H9 (cell line): Measurements from ENCODE around the gene TMED3. TPM values are rescaled to one million over a fixed set of nuclear protein-coding genes. Genes with fewer than 3 reads are reported as not detected.

Source experiments
- DNase-seq: peaks from one replicate; pipeline ENCODE4 v3.0.0-alpha.2; 2017
- H2AFZ ChIP-seq: one replicate; pipeline ENCODE4 v1.6.1; 2013; ENCODE audit warnings: mild to moderate bottlenecking, low read length, control low read depth, moderate library complexity
- H2AK5ac ChIP-seq: 2 replicates; pipeline ENCODE4 v1.6.1; 2013; ENCODE audit warnings: low read length, control low read depth, mixed read lengths; ENCODE audit not compliant: insufficient read length
- H2BK120ac ChIP-seq: one replicate; pipeline ENCODE4 v1.6.1; 2013; ENCODE audit warnings: low read depth, mild to moderate bottlenecking, low read length, control low read depth, inconsistent platforms; ENCODE audit not compliant: poor library complexity, severe bottlenecking
- H2BK12ac ChIP-seq: 2 replicates; pipeline ENCODE4 v1.6.1; 2013; ENCODE audit warnings: low read length, control low read depth, mixed read lengths, low read depth; ENCODE audit not compliant: insufficient read length
- H2BK15ac ChIP-seq: 2 replicates; pipeline ENCODE4 v1.6.1; 2013; ENCODE audit warnings: low read depth, low read length, control low read depth
- H2BK20ac ChIP-seq: one replicate; pipeline ENCODE4 v1.6.1; 2013; ENCODE audit warnings: low read depth, mild to moderate bottlenecking, low read length, control low read depth, inconsistent platforms; ENCODE audit not compliant: poor library complexity, severe bottlenecking
- H2BK5ac ChIP-seq: 2 replicates; pipeline ENCODE4 v1.6.1; 2013; ENCODE audit warnings: low read length, control low read depth, mixed read lengths; ENCODE audit not compliant: insufficient read length
- H3K14ac ChIP-seq: 2 replicates; pipeline ENCODE4 v1.6.1; 2013; ENCODE audit warnings: low read length, control low read depth; ENCODE audit not compliant: insufficient read depth
- H3K18ac ChIP-seq: 2 replicates; pipeline ENCODE4 v1.6.1; 2013; ENCODE audit warnings: low read depth, mild to moderate bottlenecking, mixed read lengths, low read length, control low read depth; ENCODE audit not compliant: insufficient read length
- H3K23ac ChIP-seq: 2 replicates; pipeline ENCODE4 v1.6.1; 2013; ENCODE audit warnings: low read length, control low read depth, mixed read lengths, low read depth; ENCODE audit not compliant: insufficient read length
- H3K23me2 ChIP-seq: 2 replicates; pipeline ENCODE4 v1.6.1; 2013; ENCODE audit warnings: low read depth, mild to moderate bottlenecking, mixed read lengths, low read length, control low read depth; ENCODE audit not compliant: insufficient read length, poor library complexity, severe bottlenecking
- H3K27ac ChIP-seq: 2 replicates; pipeline ENCODE4 v1.5.1; 2013; ENCODE audit warnings: low read length, control low read depth, mixed read lengths, low read depth; ENCODE audit not compliant: insufficient read length
- H3K27me3 ChIP-seq: 2 replicates; pipeline ENCODE4 v1.6.1; 2013; ENCODE audit warnings: low read length, control low read depth, inconsistent platforms; ENCODE audit not compliant: insufficient read depth
- H3K4ac ChIP-seq: 2 replicates; pipeline ENCODE4 v1.6.1; 2013; ENCODE audit warnings: low read depth, mild to moderate bottlenecking, control low read depth, inconsistent platforms, low read length, moderate library complexity
- H3K4me1 ChIP-seq: 2 replicates; pipeline ENCODE4 v1.6.1; 2013; ENCODE audit warnings: low read length, control low read depth, inconsistent platforms; ENCODE audit not compliant: insufficient read depth
- H3K4me2 ChIP-seq: 2 replicates; pipeline ENCODE4 v1.6.1; 2013; ENCODE audit warnings: low read length, control low read depth, mixed read lengths; ENCODE audit not compliant: insufficient read length, insufficient read depth
- H3K56ac ChIP-seq: 2 replicates; pipeline ENCODE4 v1.6.1; 2013; ENCODE audit warnings: low read depth, mild to moderate bottlenecking, mixed read lengths, low read length, control low read depth; ENCODE audit not compliant: insufficient read length
- H3K79me1 ChIP-seq: 2 replicates; pipeline ENCODE4 v1.6.1; 2013; ENCODE audit warnings: low read depth, mild to moderate bottlenecking, moderate library complexity, low read length, control low read depth, inconsistent platforms; ENCODE audit not compliant: insufficient read depth, poor library complexity, severe bottlenecking
- H3K79me2 ChIP-seq: 2 replicates; pipeline ENCODE4 v1.6.1; 2013; ENCODE audit warnings: low read length, control low read depth, inconsistent platforms; ENCODE audit not compliant: insufficient read depth
- H3K9ac ChIP-seq: 2 replicates; pipeline ENCODE4 v1.6.1; 2013; ENCODE audit warnings: low read length, control low read depth, mixed read lengths; ENCODE audit not compliant: insufficient read length; ENCODE audit errors: extremely low read depth
- H3K9me3 ChIP-seq: one replicate; pipeline ENCODE4 v1.6.1; 2013; ENCODE audit warnings: low read depth, low read length, inconsistent platforms; ENCODE audit not compliant: control insufficient read depth
- H3T11ph ChIP-seq: one replicate; pipeline ENCODE4 v1.6.1; 2013; ENCODE audit warnings: mild to moderate bottlenecking, low read length, control low read depth, inconsistent platforms
- H4K20me1 ChIP-seq: one replicate; pipeline ENCODE4 v1.6.1; 2013; ENCODE audit not compliant: control insufficient read depth, insufficient read length, insufficient read depth
- H4K5ac ChIP-seq: 2 replicates; pipeline ENCODE4 v1.6.1; 2013; ENCODE audit warnings: low read depth, mild to moderate bottlenecking, mixed read lengths, low read length, control low read depth; ENCODE audit not compliant: insufficient read length
- H4K8ac ChIP-seq: replicated peaks from 2 replicates; pipeline ENCODE4 v1.6.1; 2013; ENCODE audit warnings: low read length, control low read depth, mixed read lengths, low read depth; ENCODE audit not compliant: insufficient read length
- H4K91ac ChIP-seq: 2 replicates; pipeline ENCODE4 v1.6.1; 2013; ENCODE audit warnings: low read depth, mild to moderate bottlenecking, moderate library complexity, mixed read lengths, low read length, control low read depth; ENCODE audit not compliant: insufficient read length
- H3K27ac Mint-ChIP-seq, 3 experiments: 2 replicates in 2 of 3; 3 replicates in 1 of 3; pipeline ENCODE4 v1.8.0; 2020 to 2021; ENCODE audit warnings: mixed read lengths in 3 of 3, mild to moderate bottlenecking in 1 of 3, moderate library complexity in 1 of 3
- H3K27me3 Mint-ChIP-seq: 2 replicates; pipeline ENCODE4 v1.8.0; 2021; ENCODE audit warnings: low read depth, mild to moderate bottlenecking, moderate library complexity, mixed read lengths
- H3K36me3 Mint-ChIP-seq, 3 experiments: 2 replicates in 2 of 3; 3 replicates in 1 of 3; pipeline ENCODE4 v1.8.0; 2020 to 2021; ENCODE audit warnings: low read depth in 3 of 3, mixed read lengths in 3 of 3; ENCODE audit not compliant: insufficient read depth in 1 of 3
- H3K4me1 Mint-ChIP-seq, 2 experiments: 2 replicates each; pipeline ENCODE4 v1.8.0; 2020; ENCODE audit warnings: mixed read lengths in 2 of 2
- H3K4me3 Mint-ChIP-seq, 2 experiments: 2 replicates in 1 of 2; 3 replicates in 1 of 2; pipeline ENCODE4 v1.8.0; 2020 to 2021; ENCODE audit warnings: mild to moderate bottlenecking in 2 of 2, mixed read lengths in 2 of 2, moderate library complexity in 1 of 2
- H3K9me3 Mint-ChIP-seq, 2 experiments: 2 replicates in 1 of 2; 3 replicates in 1 of 2; pipeline ENCODE4 v1.8.0; 2020; ENCODE audit warnings: mild to moderate bottlenecking in 2 of 2, mixed read lengths in 2 of 2, moderate library complexity in 1 of 2
- CTCF ChIP-seq: fragments of 200-600 bp; sonication (generic); conservative IDR thresholded peaks from 3 replicates; pipeline ENCODE4 v1.8.0; 2021; ENCODE audit warnings: antibody characterized with exemption, mild to moderate bottlenecking
- WGBS: extraction: QIAGEN DNeasy Blood & Tissue Kit; methylation state at CpG from one replicate; pipeline ENCODE4 v1.1.7; 2013; ENCODE audit warnings: missing lambda C conversion rate, low lambda C conversion rate, mixed read lengths; ENCODE audit not compliant: insufficient read length; ENCODE audit errors: extremely low coverage; 5-methylcytosine and 5-hydroxymethylcytosine counted together
- total RNA-seq: library from RNA; stranded (reverse); gene quantifications from 2 replicates; pipeline ENCODE4 v1.2.1, GENCODE V29; 2021

The TMED3 gene
- total RNA-seq, 1 experiment from 2014 or later = 46.4 TPM

GRCh38 chr15:79364571-79365240 lies 53.8 kb downstream of the TMED3 start:
- Histone ChIP-seq H3K27me3 (no peaks in the 10 kb centered on the region), H4K8ac (no peak overlapping the region), H3K9ac (no peak overlapping the region), H2AFZ (no peak overlapping the region), H3K79me2 (no peaks in the 10 kb centered on the region), H3K79me1 (no peaks in the 10 kb centered on the region), H3K18ac (no peak overlapping the region), H3K27ac (no peak overlapping the region), H3K4ac (no peak overlapping the region), H3K4me1 (no peaks in the 10 kb centered on the region), H3K23me2 (no peaks in the 10 kb centered on the region), H2BK12ac (no peak overlapping the region), H3K56ac (no peak overlapping the region), H2AK5ac (no peak overlapping the region), H4K5ac (no peak overlapping the region), H3K4me2 (no peak overlapping the region), H2BK15ac (no peak overlapping the region), H3T11ph (no peak overlapping the region), H4K91ac (no peak overlapping the region), H2BK20ac (no peak overlapping the region), H2BK5ac (no peak overlapping the region), H3K23ac (no peak overlapping the region), H3K9me3 (no peaks in the 10 kb centered on the region), H4K20me1 (no peaks in the 10 kb centered on the region), H2BK120ac (no peak overlapping the region), H3K14ac (no peak overlapping the region)
- Mint-ChIP-seq H3K4me3 (no peak overlapping the region), H3K9me3 (peaks cover 3 to 7% of the 10 kb centered on the region in 2 experiments; a peak in 2 of 5 replicates), H3K36me3 (peaks cover 0 to 12% (median 5%) of the 10 kb centered on the region in 3 experiments; a peak in 4 of 7 replicates), H3K4me1 (peaks cover 19 to 22% of the 10 kb centered on the region in 2 experiments), H3K27me3 (no peaks in the 10 kb centered on the region), H3K27ac (no peak overlapping the region)
- no CpG with 5 or more reads among the region's 9 CpGs for WGBS
- TF ChIP-seq CTCF = no peak
- DNase-seq = no peak
